Fibroblast of lung (primary cell): ENCODE measurements around the gene GNA12.

Experiments used
- CTCF ChIP-seq, 2 donors: IDR thresholded peaks in 1 of 2; conservative IDR thresholded peaks in 1 of 2; 1 replicate in 1 of 2; 2 replicates in 1 of 2; pipeline ENCODE4 v1.5.1; 2011 to 2012; ENCODE audit warnings: low read length in 2 of 2, control low read depth in 1 of 2, inconsistent platforms in 1 of 2, low read depth in 1 of 2, mild to moderate bottlenecking in 1 of 2
- EZH2 ChIP-seq: IDR thresholded peaks from 2 replicates; pipeline ENCODE4 v1.5.1; 2012; ENCODE audit warnings: low read length, control low read depth, mild to moderate bottlenecking; ENCODE audit errors: missing control alignments

- TF ChIP-seq CTCF (conservative IDR thresholded peaks at IDR 0.05 in 1 of 2, IDR thresholded peaks at IDR 0.05 in 1 of 2; ENCODE audit: low read depth in 1 of 2, low read length in 2 of 2), result no peak
- TF ChIP-seq EZH2, result no peak
These were observed 79.5 kb downstream of the GNA12 start for GRCh38 chr7:2764621-2765020.
